Osteoblast (primary cell): Measurements from ENCODE around the gene SLC35G3. TPM values are rescaled to one million over a fixed set of nuclear protein-coding genes. Genes with fewer than 3 reads are reported as not detected.
"Not testable (repeated sequence)": the region's sequence is repeated elsewhere in the genome, so short reads cannot be mapped to it uniquely, and the experiment has no call there.

Experiments used
- DNase-seq: peaks from one replicate; pipeline ENCODE4 v3.0.0; 2011; ENCODE audit warnings: low spot score, mixed read lengths; ENCODE audit not compliant: insufficient read length; ENCODE audit errors: missing footprints
- H2AFZ ChIP-seq: 2 replicates; pipeline ENCODE4 v1.6.0; 2011; ENCODE audit warnings: mild to moderate bottlenecking, low read length
- H3K27ac ChIP-seq: 2 replicates; pipeline ENCODE4 v1.5.1; 2011; ENCODE audit warnings: mild to moderate bottlenecking, low read depth, low read length, moderate library complexity
- H3K27me3 ChIP-seq: 2 replicates; pipeline ENCODE4 v1.6.0; 2012; ENCODE audit warnings: mild to moderate bottlenecking, control low read depth, inconsistent platforms, low read length, moderate library complexity; ENCODE audit not compliant: insufficient read depth
- H3K36me3 ChIP-seq: 2 replicates; pipeline ENCODE4 v1.5.1; 2011; ENCODE audit warnings: mild to moderate bottlenecking, low read length, control low read depth, moderate library complexity; ENCODE audit not compliant: insufficient read depth
- H3K4me1 ChIP-seq: 2 replicates; pipeline ENCODE4 v1.5.1; 2011; ENCODE audit warnings: mild to moderate bottlenecking, low read length, control low read depth, moderate library complexity; ENCODE audit not compliant: insufficient read depth
- H3K4me2 ChIP-seq: 2 replicates; pipeline ENCODE4 v1.6.0; 2011; ENCODE audit warnings: mild to moderate bottlenecking, low read length; ENCODE audit not compliant: insufficient read depth
- H3K4me3 ChIP-seq: fragments of 200-600 bp; sonication (generic); 3 replicates; pipeline ENCODE4 v1.5.1; 2012; ENCODE audit warnings: mild to moderate bottlenecking, low read length, inconsistent platforms; ENCODE audit not compliant: insufficient read depth
- H3K79me2 ChIP-seq: 2 replicates; pipeline ENCODE4 v1.6.0; 2012; ENCODE audit warnings: mild to moderate bottlenecking, low read length, control low read depth, inconsistent platforms; ENCODE audit not compliant: insufficient read depth
- H3K9me3 ChIP-seq: 2 replicates; pipeline ENCODE4 v1.5.1; 2011; ENCODE audit warnings: low read depth, low read length, control low read depth
- H4K20me1 ChIP-seq: 2 replicates; pipeline ENCODE4 v1.6.0; 2012; ENCODE audit warnings: mild to moderate bottlenecking, low read length, control low read depth; ENCODE audit not compliant: insufficient read depth
- CTCF ChIP-seq: IDR thresholded peaks from 2 replicates; pipeline ENCODE4 v1.5.1; 2011; ENCODE audit warnings: mild to moderate bottlenecking, low read depth, low read length, moderate library complexity; ENCODE audit errors: extremely low read depth
- total RNA-seq: library from RNA; depleted of rRNA; stranded (reverse); fragments of >200 nt; gene quantifications from 2 replicates; pipeline ENCODE4 v1.2.3, GENCODE V29; 2012

SLC35G3 gene
- total RNA-seq, 1 donor, result not detected

DNA sequence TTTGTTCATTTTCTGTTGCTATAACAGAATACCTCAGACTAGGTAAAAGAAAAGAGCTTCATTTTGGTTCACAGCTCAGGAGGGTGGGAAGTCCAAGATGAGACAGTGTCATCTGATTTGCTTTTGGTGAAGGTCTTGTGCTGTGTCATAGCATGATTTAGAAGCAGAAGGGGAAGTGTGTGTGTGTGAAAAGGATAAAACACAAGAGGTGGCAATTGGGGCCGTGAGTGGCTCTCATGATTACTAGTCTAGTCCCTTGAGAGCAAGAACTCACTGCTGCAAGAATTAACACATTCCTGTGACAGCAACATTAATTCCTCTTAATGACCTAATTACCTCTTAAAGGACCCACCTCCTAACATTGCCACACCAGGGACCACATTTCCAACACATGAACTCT is 8.3 kb downstream of the SLC35G3 start:
- no peak overlapping the region for H3K27ac ChIP-seq
- no peaks in the 10 kb centered on the region for H3K36me3 ChIP-seq
- H3K27me3 ChIP-seq, result peaks cover 4% of the 10 kb centered on the region
- no peaks in the 10 kb centered on the region for H3K4me1 ChIP-seq
- H4K20me1 ChIP-seq, result no peaks in the 10 kb centered on the region
- H2AFZ ChIP-seq, result no peak overlapping the region
- no peak overlapping the region for H3K4me3 ChIP-seq
- H3K9me3 ChIP-seq, result no peaks in the 10 kb centered on the region
- no peak overlapping the region for H3K4me2 ChIP-seq
- TF ChIP-seq CTCF, result no peak
- H3K79me2 ChIP-seq, result no peaks in the 10 kb centered on the region
- no peak for DNase-seq

DNA sequence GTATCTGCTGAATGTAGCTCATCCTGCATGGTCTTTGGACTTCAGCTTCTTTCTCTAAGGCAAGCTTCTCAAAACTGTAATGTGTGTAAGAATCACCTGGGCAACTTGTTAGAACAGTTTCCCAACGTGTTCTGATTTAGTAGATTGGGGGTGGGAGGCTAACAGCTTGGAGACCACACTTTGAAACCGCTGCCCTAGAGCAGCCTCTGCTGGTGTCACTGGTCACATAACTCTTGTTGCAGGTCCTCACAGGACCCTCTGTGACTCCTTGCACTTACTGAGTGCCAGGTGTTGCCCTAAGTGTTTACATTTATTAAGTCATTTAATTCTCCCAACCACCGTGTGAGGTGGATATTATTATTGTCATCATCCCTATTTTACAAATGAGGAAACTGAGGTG is 9.9 kb downstream of the SLC35G3 start:
- Histone ChIP-seq H3K27ac (no peak overlapping the region), H3K9me3 (no peaks in the 10 kb centered on the region), H3K36me3 (no peaks in the 10 kb centered on the region), H3K4me1 (no peaks in the 10 kb centered on the region), H3K27me3 (peaks cover 4% of the 10 kb centered on the region), H3K4me2 (no peak overlapping the region), H3K79me2 (no peaks in the 10 kb centered on the region), H4K20me1 (no peaks in the 10 kb centered on the region), H3K4me3 (no peak overlapping the region), H2AFZ (no peak overlapping the region)
- no peak for TF ChIP-seq CTCF
- no peak for DNase-seq

DNA sequence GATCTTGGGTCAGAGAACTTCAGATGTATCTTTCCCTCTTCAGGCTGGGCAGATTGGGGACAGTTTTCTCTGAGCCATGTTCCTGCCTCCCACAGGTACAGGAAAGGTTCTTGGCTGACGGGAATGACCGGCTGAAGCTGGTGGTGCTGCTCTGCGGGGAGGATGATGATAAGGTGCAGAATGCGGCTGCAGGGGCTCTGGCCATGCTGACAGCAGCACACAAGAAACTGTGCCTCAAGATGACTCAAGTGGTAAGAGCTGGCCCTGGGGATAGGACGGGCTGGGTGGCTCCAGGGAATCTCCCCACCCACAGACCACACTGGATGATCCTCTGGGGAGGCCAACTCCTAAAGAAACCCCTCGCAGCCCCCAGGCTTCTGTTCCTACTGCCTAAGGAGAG is 10.9 kb downstream of the SLC35G3 start:
- Histone ChIP-seq H3K9me3 (no peaks in the 10 kb centered on the region), H3K27ac (no peak overlapping the region), H4K20me1 (no peaks in the 10 kb centered on the region), H3K4me1 (no peaks in the 10 kb centered on the region), H3K79me2 (no peaks in the 10 kb centered on the region), H3K4me3 (no peak overlapping the region), H3K36me3 (no peaks in the 10 kb centered on the region), H3K27me3 (peaks cover 4% of the 10 kb centered on the region), H2AFZ (no peak overlapping the region), H3K4me2 (no peak overlapping the region)
- no peak for TF ChIP-seq CTCF
- DNase-seq, result no peak

DNA sequence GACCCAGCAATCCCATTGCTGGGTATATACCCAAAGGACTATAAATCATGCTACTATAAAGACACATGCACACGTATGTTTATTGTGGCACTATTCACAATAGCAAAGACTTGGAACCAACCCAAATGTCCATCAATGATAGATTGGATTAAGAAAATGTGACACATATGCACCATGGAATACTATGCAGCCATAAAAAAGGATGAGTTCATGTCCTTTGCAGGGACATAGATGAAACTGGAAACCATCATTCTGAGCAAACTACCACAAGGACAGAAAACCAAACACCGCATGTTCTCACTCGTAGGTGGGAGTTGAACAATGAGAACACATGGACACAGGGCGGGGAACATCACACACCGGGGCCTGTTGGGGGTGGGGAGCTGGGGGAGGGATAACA is 14.8 kb downstream of the SLC35G3 start:
- H3K36me3 ChIP-seq, H3K79me2 ChIP-seq: not testable (repeated sequence)

More for the DNA sequence above, 14.8 kb downstream of the SLC35G3 start:
- not testable (repeated sequence) for H3K4me3 ChIP-seq, H3K4me1 ChIP-seq, H3K4me2 ChIP-seq, H3K27ac ChIP-seq, DNase-seq, H3K27me3 ChIP-seq, H2AFZ ChIP-seq, H3K9me3 ChIP-seq, H4K20me1 ChIP-seq
